Tibial artery (tissue), 4 donors: ENCODE results near the gene GJB2.

Source experiments
- DNase-seq, 2 donors: peaks; one replicate each; pipeline ENCODE4 v3.0.0-alpha.2; 2019
- H3K27ac ChIP-seq, 2 donors: fragments of 200-600 bp; sonication (generic) in 1 of 2; 1 replicate in 1 of 2; 2 replicates in 1 of 2; pipeline ENCODE4 v1.5.1; 2018 to 2019; ENCODE audit warnings: mild to moderate bottlenecking in 1 of 2
- H3K27me3 ChIP-seq, 2 donors: fragments of 200-600 bp; sonication (generic) in 1 of 2; one replicate each; pipeline versions ENCODE4 v1.5.1 to v1.6.0; 2016 to 2019
- H3K36me3 ChIP-seq, 3 donors: fragments of 200-600 bp; sonication (generic) in 2 of 3; one replicate each; pipeline ENCODE4 v1.5.1; 2016 to 2019; ENCODE audit warnings: mild to moderate bottlenecking in 2 of 3
- H3K4me1 ChIP-seq, 4 donors: fragments of 200-600 bp; sonication (generic) in 2 of 4; 1 replicate in 3 of 4; 2 replicates in 1 of 4; pipeline ENCODE4 v1.5.1; 2016 to 2019
- H3K4me3 ChIP-seq, 2 donors: fragments of 200-600 bp; sonication (generic) in 1 of 2; 1 replicate in 1 of 2; 2 replicates in 1 of 2; pipeline ENCODE4 v1.5.1; 2018 to 2019; ENCODE audit warnings: mild to moderate bottlenecking in 2 of 2
- H3K9me3 ChIP-seq, 3 donors: fragments of 200-600 bp; sonication (generic) in 1 of 3; one replicate each; pipeline ENCODE4 v1.5.1; 2016 to 2019
- CTCF ChIP-seq, 2 experiments: fragments of 200-600 bp in 1 of 2; fragments of 450-650 bp in 1 of 2; IDR thresholded peaks; one replicate each; pipeline ENCODE4 v1.5.1; 2017 to 2019; ENCODE audit warnings: antibody characterized with exemption in 2 of 2, mild to moderate bottlenecking in 1 of 2, moderate library complexity in 1 of 2
- intact Hi-C: fragments of 100-400 bp; cut with DNase I; formaldehyde crosslinking; loops from one replicate; pipeline ENCODE4 v1.15.0; 2023; ENCODE audit warnings: low total_unique reads

GJB2 gene

GRCh38 chr13:20173116-20173746, 19.5 kb downstream of the GJB2 start:
- TF ChIP-seq CTCF (IDR thresholded peaks at IDR 0.05), result no peak
- Histone ChIP-seq H3K36me3 (no peaks in the 10 kb centered on the region), H3K9me3 (no peaks in the 10 kb centered on the region), H3K27ac (no peak overlapping the region), H3K4me3 (no peak overlapping the region), H3K4me1 (peaks cover 0 to 8% (median 3%) of the 10 kb centered on the region in 4 donors), H3K27me3 (peaks cover 0 to 47% of the 10 kb centered on the region in 2 donors)
- intact Hi-C loops, result no loop called here
- DNase-seq, result no peak

GRCh38 chr13:20171364-20171763, 21.4 kb downstream of the GJB2 start:
- H3K4me3 ChIP-seq, result no peak overlapping the region
- H3K36me3 ChIP-seq, result no peaks in the 10 kb centered on the region
- H3K9me3 ChIP-seq, result no peaks in the 10 kb centered on the region
- H3K27me3 ChIP-seq, result peaks cover 0 to 40% of the 10 kb centered on the region in 2 donors
- no peak overlapping the region for H3K27ac ChIP-seq
- intact Hi-C loops, result no loop called here
- no peak for DNase-seq
- peaks cover 0 to 5% (median 0%) of the 10 kb centered on the region in 4 donors for H3K4me1 ChIP-seq
- TF ChIP-seq CTCF (IDR thresholded peaks at IDR 0.05), result no peak

GRCh38 chr13:20170921-20171320, 21.8 kb downstream of the GJB2 start:
- intact Hi-C loops, result no loop called here
- Histone ChIP-seq H3K36me3 (no peaks in the 10 kb centered on the region), H3K27me3 (peaks cover 0 to 40% of the 10 kb centered on the region in 2 donors), H3K4me3 (no peak overlapping the region), H3K9me3 (no peaks in the 10 kb centered on the region), H3K27ac (no peak overlapping the region), H3K4me1 (peaks cover 0 to 5% (median 0%) of the 10 kb centered on the region in 4 donors)
- TF ChIP-seq CTCF (IDR thresholded peaks at IDR 0.05), result no peak
- no peak for DNase-seq

GRCh38 chr13:20168396-20168795, 24.3 kb downstream of the GJB2 start:
- peaks cover 0 to 43% of the 10 kb centered on the region in 2 donors for H3K27me3 ChIP-seq
- H3K9me3 ChIP-seq, result no peaks in the 10 kb centered on the region
- DNase-seq, result no peak
- no peak overlapping the region for H3K4me3 ChIP-seq
- intact Hi-C loops, result no loop called here
- TF ChIP-seq CTCF (IDR thresholded peaks at IDR 0.05), result no peak
- no peak overlapping the region for H3K27ac ChIP-seq
- H3K36me3 ChIP-seq, result no peaks in the 10 kb centered on the region
- no peaks in the 10 kb centered on the region for H3K4me1 ChIP-seq

- H3K36me3 ChIP-seq, result no peaks in the 10 kb centered on the region
- peaks cover 0 to 60% of the 10 kb centered on the region in 2 donors for H3K27me3 ChIP-seq
- no peak overlapping the region for H3K27ac ChIP-seq
- TF ChIP-seq CTCF (IDR thresholded peaks at IDR 0.05), result no peak
- no peak overlapping the region for H3K4me3 ChIP-seq
- H3K9me3 ChIP-seq, result no peaks in the 10 kb centered on the region
- intact Hi-C loops, result no loop called here
- no peak for DNase-seq
- peaks cover 0 to 12% (median 9%) of the 10 kb centered on the region in 4 donors for H3K4me1 ChIP-seq
These were observed 27.1 kb downstream of the GJB2 start for GRCh38 chr13:20165417-20166257.
